Measurements from ENCODE around the gene CHADL.
"Not testable (repeated sequence)": the region's sequence is repeated elsewhere in the genome, so short reads cannot be mapped to it uniquely, and the experiment has no call there.

CHADL gene

GRCh38 chr22:41181349-41182241 is 59.1 kb downstream of the CHADL start:
- DNase-seq, result no peak

- no peak for DNase-seq
Measured at GRCh38 chr22:41180926-41181325, 59.8 kb downstream of the CHADL start.

GRCh38 chr22:41180362-41180761 is 60.4 kb downstream of the CHADL start:
- not testable (repeated sequence) for DNase-seq

Measured in CD4-positive, alpha-beta T cell treated with Interleukin-17A for 1 hour (primary cell).